NCI-H146 (cell line): Measurements from ENCODE around the gene TNXB.
"Not testable (repeated sequence)": the region's sequence is repeated elsewhere in the genome, so short reads cannot be mapped to it uniquely, and the experiment has no call there.

Experiments used
- DNase-seq: peaks from one replicate; lab custom pipeline; 2025; lab: John Stamatoyannopoulos, UW

The TNXB gene

DNA sequence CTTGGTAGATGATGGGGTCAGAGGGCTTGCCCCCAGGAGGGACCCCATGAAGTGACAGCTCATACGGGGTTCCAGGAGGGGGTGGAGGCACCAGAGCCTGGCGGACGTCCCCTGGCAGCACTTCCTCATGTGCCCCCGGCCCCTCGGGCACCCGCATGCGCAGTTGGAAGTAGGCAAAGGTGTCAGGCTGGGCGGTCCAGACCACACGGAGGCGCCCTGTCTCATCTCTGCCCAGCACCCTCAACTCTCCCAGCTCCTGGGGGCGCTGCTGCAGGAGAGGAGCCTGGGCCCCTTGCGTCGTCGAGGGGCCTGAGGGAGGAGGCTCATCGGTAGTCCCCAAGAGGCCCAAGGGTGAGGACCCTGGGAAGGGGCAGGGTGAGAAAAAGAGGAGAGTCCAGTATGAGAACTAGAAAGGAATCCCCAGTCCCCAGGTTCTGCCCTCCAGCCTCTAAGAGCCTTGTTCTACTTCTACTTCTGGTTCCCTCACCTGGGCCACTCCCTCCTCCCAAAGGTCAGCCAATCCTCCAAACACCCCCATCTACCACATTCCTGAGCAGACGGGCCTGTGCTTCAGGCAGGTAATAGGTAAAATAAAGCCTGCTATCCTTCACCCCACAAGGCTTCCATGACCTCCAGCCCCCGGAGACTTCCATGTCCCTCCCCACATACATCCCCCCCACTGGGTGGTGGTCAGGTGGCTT, 23.2 kb downstream of the TNXB start:
- no peak for DNase-seq

DNA sequence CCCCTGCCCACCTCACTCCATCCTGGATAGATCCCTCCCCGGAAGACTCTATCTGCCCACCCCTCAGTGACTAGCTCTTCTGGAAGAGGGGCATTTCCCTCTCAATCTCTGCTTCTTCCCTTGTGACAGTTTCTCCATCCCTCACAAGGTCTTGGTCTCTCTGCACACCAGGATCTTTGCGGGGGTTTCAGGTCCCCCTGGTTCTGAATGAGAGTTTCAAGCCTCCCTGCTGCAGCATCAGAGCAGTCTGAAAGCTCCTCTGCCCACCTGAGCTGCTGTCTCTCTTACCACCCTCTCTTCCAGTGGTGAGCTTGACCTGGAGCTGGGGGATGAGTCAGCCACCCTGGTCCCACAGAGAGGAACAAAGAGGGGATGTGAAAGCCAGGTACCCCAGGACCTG, 24.4 kb downstream of the TNXB start:
- no peak for DNase-seq

DNA sequence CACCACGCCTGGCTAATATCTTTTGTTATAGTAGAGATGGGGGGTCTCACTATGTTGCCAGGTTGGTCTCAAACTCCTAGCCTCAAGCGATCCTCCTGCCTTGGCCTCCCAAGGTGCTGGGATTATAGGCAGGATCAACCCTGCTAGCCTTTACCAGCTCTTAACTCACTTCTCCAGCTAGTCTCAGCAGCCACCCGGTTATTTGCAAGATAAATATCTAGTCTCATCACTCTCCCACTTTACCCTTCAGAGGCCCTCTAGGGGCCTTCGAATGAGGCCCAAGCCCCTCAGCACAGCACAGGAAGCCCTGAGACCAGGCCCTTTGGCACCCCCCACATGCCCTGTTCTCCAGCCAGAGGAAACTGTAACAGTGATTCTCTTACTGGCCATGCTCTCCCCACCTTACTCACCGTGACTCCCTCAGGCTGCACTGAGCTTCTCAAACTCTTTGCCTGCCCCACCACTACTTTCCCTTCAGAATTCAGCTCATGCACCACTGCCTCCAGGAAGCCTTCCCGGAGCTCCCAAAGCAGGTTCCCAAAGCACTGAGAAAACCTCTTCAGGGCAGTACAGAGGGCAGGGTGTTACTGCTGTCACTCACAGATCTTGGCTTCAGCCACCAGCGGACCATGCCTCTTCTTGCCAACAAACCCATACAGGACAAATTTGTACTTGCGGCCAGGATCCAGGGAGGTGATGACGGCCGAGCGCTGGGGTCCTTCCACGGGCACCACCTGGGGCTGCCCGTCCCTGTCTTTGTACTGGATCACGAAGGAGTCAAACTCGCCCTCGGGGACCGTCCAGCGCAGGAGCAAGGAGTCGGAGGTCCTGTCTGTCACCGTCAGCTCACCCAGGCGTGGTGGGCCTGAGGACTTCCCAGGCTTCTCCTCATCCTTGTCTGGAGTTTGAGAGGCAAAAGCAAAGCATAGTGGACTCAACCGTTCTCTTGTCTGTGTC, 25.0 kb downstream of the TNXB start:
- DNase-seq: no peak

DNA sequence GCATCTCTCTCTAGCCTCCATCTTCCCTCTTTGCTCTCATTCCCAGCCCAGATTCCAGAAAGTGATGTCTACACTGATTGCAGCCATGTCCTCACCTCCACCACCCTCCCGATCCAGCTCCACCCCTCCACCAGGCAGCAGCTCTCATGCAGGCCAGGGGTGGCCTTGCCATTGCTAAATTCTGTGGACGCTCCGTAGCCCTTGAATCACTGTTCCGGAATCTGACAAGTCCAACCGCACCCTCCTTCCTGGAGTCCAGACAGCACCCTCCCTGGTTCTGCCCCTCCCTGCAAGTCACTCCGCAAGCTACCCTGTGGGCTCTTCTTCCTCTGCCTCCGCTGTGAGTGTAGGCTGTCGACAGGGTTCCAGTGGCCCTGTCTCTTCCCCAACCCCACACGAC, 26.2 kb downstream of the TNXB start:
- DNase-seq: no peak

DNA sequence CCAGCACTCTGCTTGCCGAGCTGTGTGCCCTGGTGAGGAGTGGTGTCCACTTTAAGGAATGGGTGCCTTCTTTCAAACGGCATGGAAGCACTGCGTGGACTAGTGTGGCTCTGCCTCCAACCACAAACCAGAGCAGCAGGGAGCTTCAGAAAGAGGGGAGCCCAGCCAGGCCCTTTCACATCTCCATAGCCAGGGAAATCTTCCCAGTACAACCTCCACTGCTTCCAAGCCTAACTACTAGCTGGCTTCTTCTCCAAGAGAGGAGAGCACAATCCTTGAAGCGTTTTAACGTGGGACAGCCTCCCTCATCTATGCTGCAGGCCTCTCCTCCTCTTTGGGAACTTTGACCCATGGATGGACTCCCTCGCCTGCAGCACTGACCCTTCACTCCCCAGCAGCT, 26.7 kb downstream of the TNXB start:
- DNase-seq: no peak

DNA sequence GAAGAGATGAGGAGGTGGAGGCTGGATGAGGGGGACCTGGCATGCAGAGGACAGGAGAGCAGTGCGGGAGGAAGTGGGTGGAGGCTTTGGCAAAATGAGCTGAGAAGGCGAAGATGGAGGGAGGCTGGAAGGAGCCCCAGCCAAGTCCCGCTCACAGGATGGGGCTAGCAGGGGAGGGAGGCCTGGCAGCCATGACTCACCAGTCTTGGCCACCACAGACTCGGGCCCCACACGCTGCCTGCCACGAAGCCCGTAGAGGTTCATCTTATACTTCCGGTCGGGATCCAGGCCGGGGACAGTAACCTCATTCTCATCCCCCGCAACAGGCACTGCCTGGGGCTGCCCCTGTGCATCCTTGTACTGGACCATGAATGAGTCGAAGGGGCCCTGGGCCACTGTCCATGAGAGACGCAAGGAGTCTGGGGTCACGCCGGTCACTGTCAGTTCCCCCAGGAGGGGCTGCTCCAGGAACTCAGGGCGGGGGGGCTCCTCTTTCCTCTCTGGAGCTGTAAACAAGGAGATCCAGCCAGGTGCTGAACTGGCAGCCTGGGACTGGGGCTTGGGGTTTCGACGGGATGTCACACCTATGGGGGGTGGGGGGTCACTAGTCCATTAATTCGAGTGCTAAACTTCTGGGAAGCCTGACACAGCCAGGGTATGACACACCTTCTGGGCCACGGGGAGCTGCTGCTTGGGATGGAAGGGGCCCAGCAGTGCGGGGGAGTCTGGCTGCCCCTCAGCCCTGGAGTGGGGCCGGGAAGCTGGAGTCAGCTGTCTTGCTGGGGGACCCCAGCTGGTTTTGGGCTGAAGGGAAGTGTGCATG, 27.8 kb downstream of the TNXB start:
- DNase-seq: no peak

DNA sequence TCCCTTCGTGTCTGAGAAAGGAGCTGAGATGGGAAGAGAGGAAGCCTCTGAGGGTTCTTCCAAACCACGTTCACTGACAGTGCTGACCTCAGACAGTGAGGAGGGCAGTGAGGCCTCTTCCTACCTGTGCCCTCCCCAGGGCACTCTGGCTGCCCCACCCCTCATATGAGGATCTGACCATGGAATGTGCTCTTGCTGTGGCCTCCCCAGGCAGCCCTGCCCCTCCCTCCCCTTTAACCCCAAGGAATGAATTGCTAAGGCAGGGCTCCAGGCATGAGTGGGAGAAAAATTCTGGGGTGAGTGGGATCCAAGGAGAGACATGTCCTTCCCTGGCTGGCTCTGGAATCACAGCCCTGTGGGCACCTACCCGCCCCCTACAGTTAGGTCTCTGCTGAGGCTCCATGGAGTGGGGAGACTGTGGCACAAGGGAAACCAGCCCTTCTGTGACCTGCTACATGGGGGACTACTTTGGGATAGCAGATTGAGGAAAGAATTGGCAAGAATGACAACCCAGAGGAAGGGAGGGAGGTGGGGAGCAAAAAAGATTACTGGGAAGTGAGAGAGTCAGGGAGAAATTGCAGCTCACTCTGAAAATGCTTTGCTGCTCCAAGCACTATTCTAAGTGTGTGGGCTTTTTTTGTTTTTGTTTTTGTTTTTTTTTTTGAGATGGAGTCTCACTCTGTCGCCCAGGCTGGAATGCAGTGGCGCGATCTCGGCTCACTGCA, 29.4 kb downstream of the TNXB start:
- DNase-seq: no peak

DNA sequence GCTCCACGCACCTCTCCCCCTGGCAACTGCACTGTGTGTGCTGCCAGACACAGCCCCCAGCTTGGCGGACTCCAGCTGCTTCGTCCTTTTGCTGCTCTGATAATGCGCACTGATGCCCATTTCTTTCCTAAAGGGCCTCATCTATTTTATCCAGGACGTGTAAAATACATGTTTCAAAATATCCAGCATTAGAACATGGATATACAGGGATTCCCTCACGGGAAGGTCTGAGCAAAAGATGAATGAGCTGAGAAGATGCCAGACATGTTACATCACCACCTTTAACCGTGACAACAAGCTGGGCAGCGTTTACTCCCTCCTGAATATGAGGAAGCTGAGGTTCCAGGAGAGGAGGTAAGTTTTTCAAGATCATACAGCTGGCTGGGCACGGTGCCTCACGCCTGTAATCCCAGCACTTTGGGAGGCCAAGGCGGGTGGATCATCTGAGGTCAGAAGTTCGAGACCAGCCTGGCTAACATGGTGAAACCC, 32.8 kb downstream of the TNXB start:
- DNase-seq: no peak

DNA sequence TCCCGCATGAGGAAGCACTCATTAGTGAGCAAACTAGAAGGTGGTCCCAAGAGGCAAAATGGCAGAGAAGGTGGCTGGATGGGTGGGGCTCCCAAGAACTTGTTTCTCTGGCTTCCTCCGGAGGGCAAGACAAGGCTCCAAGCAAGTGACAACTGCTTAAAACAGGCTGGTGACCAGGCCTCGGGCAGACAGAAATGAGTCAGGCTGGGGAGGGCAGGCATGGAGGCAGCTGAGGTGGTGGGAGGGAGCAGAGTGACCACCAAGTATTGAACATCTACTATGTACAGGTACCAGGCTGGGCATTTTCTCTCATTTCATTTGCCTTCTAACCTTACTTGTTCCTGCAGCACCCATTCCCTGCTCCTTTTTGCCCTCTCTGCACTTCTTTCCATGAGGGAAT, 33.4 kb downstream of the TNXB start:
- no peak for DNase-seq

DNA sequence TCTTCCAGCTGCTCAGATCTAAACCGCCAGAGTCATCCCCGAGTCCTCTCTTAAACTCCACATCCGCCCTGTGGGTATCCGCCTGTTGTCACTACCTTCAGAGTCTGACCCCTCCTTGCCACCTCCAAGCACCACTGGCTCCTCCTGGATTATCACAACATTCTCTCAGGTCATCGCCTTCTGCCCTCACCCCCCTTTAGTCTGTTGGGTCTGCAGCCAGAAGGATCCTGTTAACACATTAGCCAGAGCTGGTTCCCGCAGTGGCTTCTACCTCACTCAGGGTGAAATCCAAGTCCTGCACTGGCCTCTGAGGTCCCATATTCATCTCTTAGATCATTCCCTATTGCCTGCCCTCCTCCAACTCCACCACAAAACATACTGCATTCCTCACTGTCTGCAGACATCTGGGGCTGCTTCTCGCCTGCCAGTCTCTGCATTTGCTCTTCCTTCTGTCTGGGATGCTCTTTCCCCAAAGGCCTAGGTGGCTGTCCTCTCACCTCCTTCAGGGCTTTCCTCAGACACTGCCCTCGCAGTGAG, 34.1 kb downstream of the TNXB start:
- no peak for DNase-seq

DNA sequence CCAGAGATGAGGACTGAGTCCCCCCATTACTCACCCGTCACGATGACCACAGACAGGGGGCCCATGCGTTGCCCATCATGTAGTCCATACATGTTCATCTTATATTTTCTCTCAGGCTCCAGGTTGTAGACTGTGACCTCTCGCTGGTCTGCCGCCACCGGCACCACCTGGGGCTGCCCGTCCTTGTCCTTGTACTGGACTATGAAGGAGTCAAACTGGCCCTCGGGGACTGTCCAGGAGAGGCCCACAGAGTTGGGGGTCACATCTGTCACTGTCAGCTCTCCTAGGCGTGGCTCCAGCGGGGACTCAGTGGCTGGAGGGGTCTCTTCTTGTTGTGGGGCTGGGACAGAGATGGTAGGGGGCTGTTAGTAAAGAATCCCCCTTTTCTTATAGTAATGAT, 35.5 kb downstream of the TNXB start:
- no peak for DNase-seq

DNA sequence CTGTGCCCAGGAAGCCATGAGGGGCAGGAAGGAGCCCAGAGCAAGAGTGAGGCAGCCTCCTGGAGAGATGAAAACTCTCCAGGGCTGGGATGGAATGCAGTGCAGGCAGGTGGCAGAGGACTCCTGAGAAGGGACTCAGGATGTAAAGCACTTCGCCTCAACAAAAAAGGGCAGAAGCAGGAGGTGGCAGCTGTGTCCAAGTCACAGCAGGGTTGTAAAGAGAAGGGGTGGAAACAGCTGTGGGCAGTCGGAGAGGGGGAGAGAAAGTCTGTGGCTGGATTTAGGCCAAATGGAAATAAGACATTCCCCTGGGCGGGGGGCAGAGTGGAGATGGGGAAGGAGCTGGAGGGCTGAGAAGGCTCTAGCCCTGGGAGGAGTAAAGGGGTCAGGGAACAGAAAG, 36.0 kb downstream of the TNXB start:
- no peak for DNase-seq

DNA sequence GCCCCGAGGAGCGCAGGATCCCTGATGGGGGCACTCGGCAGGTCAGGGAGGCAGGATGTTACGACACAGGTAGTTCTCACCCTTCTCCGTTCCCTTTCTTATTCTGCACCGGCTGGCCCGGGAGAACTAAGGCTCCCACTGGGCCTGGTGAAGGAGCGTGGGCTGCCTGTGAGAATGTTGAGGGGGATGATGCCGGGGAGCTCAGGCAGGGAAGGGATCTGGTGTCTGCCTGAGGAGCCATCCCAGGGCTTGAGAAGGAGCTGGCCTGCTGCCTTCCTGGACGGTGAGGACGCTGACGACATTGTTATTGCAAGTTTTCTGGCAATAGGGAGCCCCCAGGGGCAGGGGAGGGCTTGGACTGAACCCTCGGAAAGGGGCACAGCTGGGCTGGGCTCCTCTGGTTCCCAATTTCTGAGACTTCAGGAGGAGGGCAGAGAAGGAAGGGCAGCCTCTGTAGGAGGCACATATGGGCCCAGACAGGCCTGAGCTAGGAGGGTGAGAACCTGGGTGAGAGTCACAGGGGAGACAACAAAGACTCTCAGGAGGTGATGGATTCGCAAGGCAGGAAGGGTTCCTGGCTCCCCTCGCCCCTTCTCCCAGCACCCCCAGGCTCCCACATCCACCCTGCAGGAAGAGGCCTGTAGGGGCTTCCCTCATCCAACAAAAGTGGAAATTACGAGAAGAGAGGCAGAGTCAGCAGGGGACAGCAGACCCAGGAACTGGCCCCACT, 38.2 kb downstream of the TNXB start:
- no peak for DNase-seq

DNA sequence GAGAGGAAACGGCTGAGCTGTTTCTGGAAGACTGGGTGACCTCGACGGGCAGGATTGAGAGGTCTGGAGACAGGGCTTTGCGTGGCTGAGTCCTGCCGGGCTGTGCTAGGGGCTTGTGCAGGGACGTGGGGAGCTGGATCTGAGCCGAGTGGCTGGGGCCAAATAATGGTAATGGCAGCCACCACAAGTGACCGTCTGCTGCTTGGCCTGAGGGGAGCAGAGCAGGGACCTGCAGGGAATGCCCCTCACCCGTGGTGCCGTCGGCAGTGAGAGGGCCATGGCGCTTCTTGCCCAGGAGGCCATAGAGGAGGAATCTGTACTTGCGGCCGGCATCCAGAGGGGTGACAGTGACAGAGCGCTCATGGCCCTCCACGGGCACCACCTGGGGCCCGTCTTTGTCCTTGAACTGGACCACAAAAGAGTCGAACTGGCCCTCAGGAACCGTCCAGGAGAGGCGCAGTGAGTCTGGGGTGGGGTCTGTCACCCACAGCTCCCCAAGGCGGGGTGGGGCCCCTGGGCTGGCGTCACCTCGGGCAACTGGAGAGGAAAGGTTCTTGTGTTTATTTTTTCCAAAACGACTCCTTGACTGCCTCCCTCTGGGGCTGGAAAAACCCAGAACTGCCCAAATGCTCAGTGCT, 39.1 kb downstream of the TNXB start:
- DNase-seq: no peak

DNA sequence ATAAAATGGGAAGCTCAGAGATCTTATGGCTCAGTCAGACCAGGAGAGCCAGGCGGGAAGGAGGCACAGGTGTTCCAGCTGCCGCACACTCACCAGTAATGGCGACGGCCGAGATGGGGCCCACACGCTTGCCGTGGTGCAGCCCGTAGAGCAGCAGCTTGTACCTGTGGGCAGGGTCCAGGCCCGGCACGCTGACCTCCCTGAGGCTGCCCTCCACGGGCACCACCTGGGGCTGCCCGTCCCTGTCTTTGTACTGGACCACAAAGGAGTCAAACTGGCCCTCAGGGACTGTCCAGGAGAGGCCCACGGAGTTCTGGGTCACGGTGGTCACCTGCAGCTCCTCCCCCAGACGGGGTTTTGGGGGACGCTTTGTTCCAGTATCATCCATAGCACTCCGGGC, 39.7 kb downstream of the TNXB start:
- DNase-seq: no peak

DNA sequence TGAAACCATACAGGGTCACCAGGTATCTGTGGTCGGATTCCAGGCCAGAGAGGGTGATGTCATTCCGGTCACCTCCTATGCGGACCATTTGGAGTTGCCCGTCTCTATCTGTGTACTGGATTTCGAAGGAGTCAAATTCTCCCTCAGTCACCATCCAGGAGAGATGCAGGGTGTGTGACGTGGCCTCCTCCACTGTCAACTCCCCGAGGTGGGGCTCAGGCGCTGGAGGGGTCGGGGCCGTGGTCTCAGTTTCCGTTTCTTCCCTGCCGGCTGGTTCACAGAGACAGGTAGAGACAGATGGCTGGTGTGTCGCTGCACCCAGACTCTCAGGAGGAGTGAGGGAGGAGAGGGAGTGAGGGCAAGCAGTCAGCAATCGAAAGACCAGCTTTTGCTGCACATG, 40.3 kb downstream of the TNXB start:
- DNase-seq: no peak

DNA sequence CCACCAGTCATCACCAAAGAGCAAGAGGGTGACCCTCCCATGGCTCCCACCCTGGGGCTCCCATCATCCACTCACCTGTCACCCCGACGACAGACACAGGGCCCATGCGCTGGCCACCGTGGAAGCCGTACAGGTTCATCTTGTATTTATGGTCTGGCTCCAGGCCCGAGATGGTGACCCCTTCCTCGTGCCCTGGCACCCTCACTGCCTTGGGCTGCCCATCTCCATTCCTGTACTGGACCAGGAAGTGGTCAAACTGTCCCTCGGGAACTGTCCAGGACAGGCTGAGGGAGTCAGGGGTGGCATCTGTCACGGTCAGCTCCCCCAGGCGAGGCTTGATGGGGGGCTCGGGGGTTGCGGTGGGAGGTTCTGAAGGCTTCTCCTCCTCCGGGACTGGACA, 40.8 kb downstream of the TNXB start:
- DNase-seq: not testable (repeated sequence)

DNA sequence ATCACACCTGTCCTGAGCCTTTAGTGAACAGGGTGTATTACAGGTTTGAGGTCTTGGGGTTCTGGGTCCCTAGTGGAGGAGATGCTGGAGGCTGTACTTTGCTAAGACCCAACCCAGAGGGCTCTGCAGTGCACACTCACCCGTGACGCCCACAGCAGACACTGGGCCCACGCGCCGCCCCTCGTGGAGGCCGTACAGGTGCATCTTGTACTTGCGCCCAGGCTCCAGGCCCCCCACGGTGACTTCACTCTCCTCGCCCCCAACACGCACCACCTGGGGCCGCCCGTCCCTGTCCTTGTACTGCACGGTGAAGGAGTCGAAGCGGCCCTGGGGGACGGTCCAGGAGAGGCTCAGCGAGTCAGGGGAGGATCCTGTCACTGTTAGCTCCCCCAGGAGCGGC, 41.6 kb downstream of the TNXB start:
- DNase-seq: not testable (repeated sequence)

DNA sequence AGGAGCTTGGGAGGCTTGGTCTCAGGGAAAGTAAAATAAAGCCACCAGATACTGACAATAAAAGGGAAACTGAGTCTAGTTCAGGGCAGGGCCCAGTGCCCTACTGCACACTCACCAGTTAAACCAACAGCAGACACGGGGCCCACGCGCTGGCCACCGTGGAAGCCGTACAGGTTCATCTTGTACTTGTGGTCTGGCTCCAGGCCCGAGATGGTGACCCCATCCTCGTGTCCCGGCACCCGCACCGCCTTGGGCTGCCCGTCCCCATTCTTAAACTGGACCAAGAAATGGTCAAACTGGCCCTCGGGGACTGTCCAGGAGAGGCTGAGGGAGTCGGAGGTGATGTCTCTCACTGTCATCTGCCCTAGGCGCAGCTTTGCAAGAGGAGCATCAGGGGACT, 44.4 kb downstream of the TNXB start:
- no peak for DNase-seq

DNA sequence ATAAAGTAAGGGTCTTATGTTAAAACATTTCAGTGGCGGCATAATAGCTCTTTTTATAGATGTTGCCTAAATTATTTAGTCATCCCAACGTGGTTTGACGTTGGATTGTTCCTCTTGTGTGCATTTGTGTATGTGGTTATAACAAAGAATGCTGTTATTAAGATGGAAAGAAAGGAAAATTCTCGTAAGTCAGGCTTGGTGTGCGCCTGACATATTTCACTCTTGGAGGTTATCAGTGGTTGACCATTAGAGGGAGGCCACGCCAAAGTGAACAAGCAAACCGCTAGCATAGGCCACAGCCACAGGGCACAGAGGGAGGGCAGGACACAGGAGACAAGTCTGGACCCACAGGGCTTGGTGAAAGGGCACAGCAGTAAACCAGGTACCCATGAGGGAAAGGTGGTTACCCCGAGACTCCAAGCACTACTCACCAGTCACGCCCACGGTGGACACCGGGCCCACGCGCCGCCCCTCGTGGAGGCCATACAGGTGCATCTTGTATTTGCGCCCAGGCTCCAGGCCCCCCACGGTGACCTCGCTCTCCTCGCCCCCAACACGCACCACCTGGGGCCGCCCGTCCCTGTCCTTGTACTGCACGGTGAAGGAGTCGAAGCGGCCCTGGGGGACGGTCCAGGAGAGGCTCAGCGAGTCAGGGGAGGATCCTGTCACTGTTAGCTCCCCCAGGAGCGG, 48.0 kb downstream of the TNXB start:
- no peak for DNase-seq
